ENCODE measurements around the gene CRTAP.
"Not testable (repeated sequence)": the region's sequence is repeated elsewhere in the genome, so short reads cannot be mapped to it uniquely, and the experiment has no call there.

Gene CRTAP

GRCh38 chr3:33113772-33114621 is at the start of gene CRTAP:
TSS of gene CRTAP (plus strand) at chr3:33114014. CDS start at chr3:33114078, 64 bp downstream.
- peak; percentile 64 to 80 for DNase-seq

- DNase-seq: no peak
These were observed 48.9 kb upstream of the CRTAP start for GRCh38 chr3:33064929-33065328.

- no peak for DNase-seq
These were observed 46.3 kb upstream of the CRTAP start for GRCh38 chr3:33067484-33067883.

GRCh38 chr3:33069862-33070261 is 44.0 kb upstream of the CRTAP start:
- peak; percentile 83 to 89 for DNase-seq

- no peak for DNase-seq
These were observed 42.6 kb upstream of the CRTAP start for GRCh38 chr3:33071181-33071580.

- no peak for DNase-seq
These were observed 41.9 kb upstream of the CRTAP start for GRCh38 chr3:33071946-33072345.

- peak; percentile 48 to 67 for DNase-seq
These were observed 39.4 kb upstream of the CRTAP start for GRCh38 chr3:33074217-33075067.

GRCh38 chr3:33075995-33076394 is 37.8 kb upstream of the CRTAP start:
- no peak for DNase-seq

GRCh38 chr3:33076952-33077351 is 36.9 kb upstream of the CRTAP start:
- DNase-seq: no peak

GRCh38 chr3:33077976-33078375 is 35.8 kb upstream of the CRTAP start:
- DNase-seq: no peak

GRCh38 chr3:33079813-33080212 is 34.0 kb upstream of the CRTAP start:
- DNase-seq: not testable (repeated sequence)

- no peak for DNase-seq
These were observed 32.0 kb upstream of the CRTAP start for GRCh38 chr3:33081812-33082211.

- no peak for DNase-seq
These were observed 29.9 kb upstream of the CRTAP start for GRCh38 chr3:33083958-33084357.

GRCh38 chr3:33088691-33089090 is 25.1 kb upstream of the CRTAP start:
- no peak for DNase-seq

- DNase-seq: no peak
These were observed 24.3 kb upstream of the CRTAP start for GRCh38 chr3:33089515-33089914.

GRCh38 chr3:33091746-33092145 is 22.1 kb upstream of the CRTAP start:
- no peak for DNase-seq

GRCh38 chr3:33092496-33093254 is 21.1 kb upstream of the CRTAP start:
- no peak for DNase-seq

GRCh38 chr3:33093847-33094246 is 20.0 kb upstream of the CRTAP start:
- no peak for DNase-seq

GRCh38 chr3:33095436-33095835 is 18.4 kb upstream of the CRTAP start:
- DNase-seq: no peak

GRCh38 chr3:33096093-33096868 is 17.5 kb upstream of the CRTAP start:
- DNase-seq: peak in 1 of 2 experiments; percentile 8

- DNase-seq: no peak
These were observed 14.6 kb upstream of the CRTAP start for GRCh38 chr3:33099109-33099645.

- no peak for DNase-seq
These were observed 14.1 kb upstream of the CRTAP start for GRCh38 chr3:33099701-33100100.

All from SHP77 (cell line).